Mesothelial cell of epicardium (in vitro differentiated cells): ENCODE data around the gene HEPN1. TPM values are rescaled to one million over a fixed set of nuclear protein-coding genes. Genes with fewer than 3 reads are reported as not detected.

Source experiments
- DNase-seq, 2 experiments: peaks; one replicate each; pipeline ENCODE4 v3.0.0; 2021; ENCODE audit warnings: low spot score in 2 of 2; ENCODE audit not compliant: unreplicated experiment in 2 of 2
- H3K27ac Mint-ChIP-seq: 2 replicates; pipeline ENCODE4 v1.8.0; 2021; ENCODE audit warnings: mixed read lengths
- H3K27me3 Mint-ChIP-seq: 2 replicates; pipeline ENCODE4 v1.8.0; 2021; ENCODE audit warnings: low read depth, mixed read lengths
- H3K36me3 Mint-ChIP-seq: 2 replicates; pipeline ENCODE4 v1.8.0; 2021; ENCODE audit warnings: mixed read lengths
- H3K4me1 Mint-ChIP-seq: 2 replicates; pipeline ENCODE4 v1.8.0; 2021; ENCODE audit warnings: mixed read lengths
- H3K4me3 Mint-ChIP-seq: 2 replicates; pipeline ENCODE4 v1.8.0; 2021; ENCODE audit warnings: mild to moderate bottlenecking, moderate library complexity, mixed read lengths
- H3K9me3 Mint-ChIP-seq: 2 replicates; pipeline ENCODE4 v1.8.0; 2021; ENCODE audit warnings: mixed read lengths
- total RNA-seq: library from RNA; stranded (reverse); gene quantifications from 3 replicates; pipeline ENCODE4 v1.2.1, GENCODE V29; 2021
- TF ChIP-seq, protein P1 (sequence below): fragments of 200-600 bp; sonication (generic); IDR thresholded peaks from one replicate; pipeline ENCODE4 v1.5.0; 2021; ENCODE audit warnings: antibody characterized with exemption; ENCODE audit not compliant: unreplicated experiment

Gene HEPN1
- total RNA-seq, 1 donor from 2014 or later, result not detected

DNA sequence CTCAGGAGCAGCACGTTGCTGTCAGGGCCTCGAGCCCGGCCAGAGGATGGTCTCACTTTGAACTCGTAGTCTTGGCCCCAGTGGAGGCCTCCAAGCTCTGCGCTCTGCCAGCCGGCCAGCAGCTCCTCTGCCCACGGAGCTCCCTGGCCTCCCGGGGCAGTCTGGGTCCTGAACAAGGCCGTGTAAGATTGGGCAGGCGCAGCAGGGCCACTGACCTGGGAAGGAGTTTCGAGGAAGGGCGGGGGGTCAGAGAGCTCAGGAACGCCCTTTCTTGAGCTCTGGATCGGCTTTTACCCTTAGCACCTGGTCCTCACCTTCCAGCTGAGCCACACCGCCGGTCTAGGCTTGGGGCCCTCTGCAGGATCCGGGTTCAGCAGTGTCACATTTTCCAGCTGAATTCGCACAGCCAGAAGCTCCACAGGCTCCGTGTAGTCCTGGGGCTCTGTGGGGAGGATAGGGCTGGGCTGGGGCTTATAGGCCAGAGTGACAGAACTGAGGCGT, 23.5 kb upstream of the HEPN1 start:
- H3K9me3 Mint-ChIP-seq, result no peaks in the 10 kb centered on the region
- TF ChIP-seq, protein P1, sequence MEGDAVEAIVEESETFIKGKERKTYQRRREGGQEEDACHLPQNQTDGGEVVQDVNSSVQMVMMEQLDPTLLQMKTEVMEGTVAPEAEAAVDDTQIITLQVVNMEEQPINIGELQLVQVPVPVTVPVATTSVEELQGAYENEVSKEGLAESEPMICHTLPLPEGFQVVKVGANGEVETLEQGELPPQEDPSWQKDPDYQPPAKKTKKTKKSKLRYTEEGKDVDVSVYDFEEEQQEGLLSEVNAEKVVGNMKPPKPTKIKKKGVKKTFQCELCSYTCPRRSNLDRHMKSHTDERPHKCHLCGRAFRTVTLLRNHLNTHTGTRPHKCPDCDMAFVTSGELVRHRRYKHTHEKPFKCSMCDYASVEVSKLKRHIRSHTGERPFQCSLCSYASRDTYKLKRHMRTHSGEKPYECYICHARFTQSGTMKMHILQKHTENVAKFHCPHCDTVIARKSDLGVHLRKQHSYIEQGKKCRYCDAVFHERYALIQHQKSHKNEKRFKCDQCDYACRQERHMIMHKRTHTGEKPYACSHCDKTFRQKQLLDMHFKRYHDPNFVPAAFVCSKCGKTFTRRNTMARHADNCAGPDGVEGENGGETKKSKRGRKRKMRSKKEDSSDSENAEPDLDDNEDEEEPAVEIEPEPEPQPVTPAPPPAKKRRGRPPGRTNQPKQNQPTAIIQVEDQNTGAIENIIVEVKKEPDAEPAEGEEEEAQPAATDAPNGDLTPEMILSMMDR, result no peak
- no peaks in the 10 kb centered on the region for H3K36me3 Mint-ChIP-seq
- peaks cover 35% of the 10 kb centered on the region for H3K27me3 Mint-ChIP-seq
- H3K4me3 Mint-ChIP-seq, result no peak overlapping the region
- H3K4me1 Mint-ChIP-seq, result peaks cover 7% of the 10 kb centered on the region
- H3K27ac Mint-ChIP-seq, result no peak overlapping the region
- DNase-seq, result no peak

DNA sequence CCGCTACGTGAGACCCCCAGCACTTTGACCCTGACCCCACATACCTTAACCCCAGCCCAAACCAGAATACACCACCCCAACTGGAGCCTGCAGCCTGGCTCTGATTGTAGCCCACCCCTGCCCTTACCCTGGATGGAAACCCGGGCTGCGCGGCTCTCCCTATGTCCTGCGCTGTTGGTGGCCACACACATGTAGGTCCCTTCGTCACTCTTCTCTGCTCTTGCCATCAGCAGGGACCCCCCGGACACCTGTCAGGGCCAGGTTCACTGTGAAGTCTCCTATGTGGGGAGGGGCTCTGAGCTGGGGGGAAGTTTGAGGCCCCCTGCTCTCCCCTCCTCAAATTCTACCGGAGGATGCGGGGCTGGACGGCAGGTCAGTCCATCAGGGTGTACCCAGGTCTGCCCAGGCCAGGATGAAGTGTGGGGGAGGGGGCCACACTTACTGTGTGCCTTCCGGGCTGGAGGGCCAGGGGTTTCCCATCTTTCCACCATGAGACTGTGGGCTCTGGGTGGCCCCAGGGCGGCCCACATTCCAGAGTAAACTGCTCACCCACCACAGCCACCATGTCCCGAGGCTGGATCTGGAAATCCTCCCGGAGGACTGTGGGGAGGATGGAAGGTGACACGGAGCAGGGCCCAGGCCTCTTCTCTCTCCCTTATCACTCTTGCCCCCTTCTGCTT, 22.8 kb upstream of the HEPN1 start:
- Mint-ChIP-seq H3K9me3 (no peaks in the 10 kb centered on the region), H3K4me3 (no peak overlapping the region), H3K4me1 (peaks cover 7% of the 10 kb centered on the region), H3K27ac (no peak overlapping the region), H3K27me3 (peaks cover 37% of the 10 kb centered on the region), H3K36me3 (no peaks in the 10 kb centered on the region)
- TF ChIP-seq, protein P1, result no peak
- DNase-seq, result no peak

DNA sequence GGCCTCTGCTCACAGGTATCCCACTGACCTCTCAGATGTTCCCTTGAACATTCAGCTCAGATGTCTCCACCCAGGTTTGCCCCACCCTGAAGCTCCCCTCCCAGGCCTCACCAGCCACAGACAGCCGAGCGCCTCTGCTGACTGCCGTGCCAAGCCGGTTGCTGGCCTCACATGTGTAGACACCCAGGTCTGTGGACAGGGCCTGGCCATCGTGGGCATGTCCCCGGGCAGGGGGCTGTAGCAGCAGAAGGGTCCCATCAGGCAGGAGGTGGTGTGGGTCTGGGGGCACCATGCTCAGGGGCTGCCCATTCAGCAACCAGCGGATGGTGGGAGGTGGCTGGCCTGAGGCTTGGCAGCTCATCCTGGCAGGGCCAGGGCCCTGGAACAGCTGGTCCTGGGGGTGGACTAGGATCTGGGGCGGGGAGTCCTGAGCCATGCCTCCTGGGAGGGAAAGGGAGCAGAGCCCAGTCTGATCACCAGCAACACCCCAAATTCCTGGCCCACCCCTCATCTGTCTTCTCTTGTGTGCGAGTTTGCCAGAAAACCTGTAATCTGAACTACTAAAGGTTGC, 22.1 kb upstream of the HEPN1 start:
- no peaks in the 10 kb centered on the region for H3K9me3 Mint-ChIP-seq
- peaks cover 7% of the 10 kb centered on the region for H3K4me1 Mint-ChIP-seq
- H3K27ac Mint-ChIP-seq, result no peak overlapping the region
- peak in 1 of 2 experiments; percentile 20 for DNase-seq
- peaks cover 44% of the 10 kb centered on the region for H3K27me3 Mint-ChIP-seq
- TF ChIP-seq, protein P1, result no peak
- no peak overlapping the region for H3K4me3 Mint-ChIP-seq
- H3K36me3 Mint-ChIP-seq, result no peaks in the 10 kb centered on the region

DNA sequence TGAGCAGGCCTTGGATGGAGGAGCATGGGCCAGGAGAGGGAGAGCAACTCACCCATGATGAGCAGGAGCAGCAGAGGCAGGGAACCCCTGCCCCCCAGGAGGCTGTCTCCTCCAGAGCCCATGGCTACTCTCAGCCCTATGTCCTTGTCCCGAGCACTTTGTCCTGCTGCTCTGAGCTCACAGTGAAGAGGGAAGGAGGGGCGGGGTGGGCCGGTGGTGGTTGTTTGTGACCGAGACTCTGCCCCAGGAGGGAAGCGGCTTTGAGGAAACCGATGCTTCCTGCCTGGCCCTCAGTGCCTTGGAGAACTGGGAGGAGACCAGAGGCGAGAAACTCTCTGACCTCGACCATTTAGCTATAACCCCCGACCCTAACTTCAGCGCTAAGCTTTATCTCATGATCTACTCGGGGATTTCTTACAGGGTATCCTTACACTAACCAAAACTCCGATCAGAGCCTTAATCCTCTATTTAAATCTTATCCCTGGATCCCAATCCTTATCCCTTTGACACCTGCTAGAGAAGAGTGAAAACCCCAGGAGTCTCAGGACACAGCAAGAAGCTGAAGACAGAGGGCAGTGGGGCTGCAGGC, 21.3 kb upstream of the HEPN1 start, which contains the start of gene ROBO4:
Gene ROBO4, minus strand, starts transcription at position 192 of the 589 bp plus-strand sequence. Its CDS starts 70 bp downstream, at position 122.
- peak in 1 of 2 experiments; percentile 22 for DNase-seq
- TF ChIP-seq, protein P1, result no peak

DNA sequence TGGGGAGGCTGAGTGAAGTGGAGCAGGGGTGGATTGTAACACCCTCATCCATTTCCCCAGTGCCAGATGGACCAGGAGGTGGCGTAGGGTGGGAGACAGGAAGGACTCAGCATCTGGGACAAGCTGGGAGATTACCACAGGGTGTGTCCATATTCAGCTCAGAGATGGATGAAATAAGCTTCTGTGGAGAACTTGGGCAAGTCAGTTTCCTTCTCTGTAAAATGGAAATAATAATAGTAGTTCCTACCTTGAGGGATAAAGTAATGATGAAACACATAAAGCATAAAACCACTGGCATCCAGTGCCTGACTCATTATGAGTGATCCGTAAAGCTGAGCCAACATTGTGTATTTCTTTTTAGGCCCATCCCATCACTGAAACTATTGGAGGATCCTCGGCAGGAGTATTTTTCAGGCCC, 20.8 kb upstream of the HEPN1 start:
- Mint-ChIP-seq H3K9me3 (no peaks in the 10 kb centered on the region), H3K4me3 (no peak overlapping the region), H3K27ac (no peak overlapping the region), H3K36me3 (no peaks in the 10 kb centered on the region), H3K4me1 (peaks cover 7% of the 10 kb centered on the region), H3K27me3 (peaks cover 43% of the 10 kb centered on the region)
- TF ChIP-seq, protein P1, result no peak
- no peak for DNase-seq

More for the DNA sequence above, 21.3 kb upstream of the HEPN1 start, which contains the start of gene ROBO4:
- Mint-ChIP-seq H3K27me3 (peaks cover 44% of the 10 kb centered on the region), H3K4me3 (no peak within 1 kb of the TSS), H3K27ac (peak within 1 kb of the TSS; percentile 54), H3K36me3 (no peaks in the 10 kb centered on the region), H3K4me1 (peaks cover 7% of the 10 kb centered on the region), H3K9me3 (no peaks in the 10 kb centered on the region)
